Thyroid gland (tissue), 4 donors: ENCODE data around the gene AHRR.

Experiments used
- CTCF ChIP-seq, 6 experiments: fragments of 200-600 bp in 3 of 6; fragments of 450-650 bp in 3 of 6; sonication (generic) in 3 of 6; IDR thresholded peaks; one replicate each; pipeline ENCODE4 v1.5.1; 2016 to 2019; ENCODE audit warnings: antibody characterized with exemption in 6 of 6, mild to moderate bottlenecking in 2 of 6, inconsistent platforms in 1 of 6, moderate library complexity in 1 of 6
- POLR2A ChIP-seq, 2 donors: fragments of 450-650 bp; IDR thresholded peaks; one replicate each; pipeline ENCODE4 v1.6.1; 2017; ENCODE audit warnings: antibody characterized with exemption in 2 of 2, mild to moderate bottlenecking in 2 of 2, moderate library complexity in 1 of 2

GRCh38 chr5:432201-432927 lies 110.8 kb downstream of the AHRR start:
- TF ChIP-seq CTCF (IDR thresholded peaks at IDR 0.05) (no peak), POLR2A (IDR thresholded peaks at IDR 0.05) (no peak)
